ENCODE measurements around the gene DMXL1. TPM values are rescaled to one million over a fixed set of nuclear protein-coding genes. Genes with fewer than 3 reads are reported as not detected.
A peak's percentile ranks its signal among the peaks of the same experiment; 100 is the strongest.

Gene DMXL1
- total RNA-seq, 1 experiment from 2014 or later, result 107 TPM

DNA sequence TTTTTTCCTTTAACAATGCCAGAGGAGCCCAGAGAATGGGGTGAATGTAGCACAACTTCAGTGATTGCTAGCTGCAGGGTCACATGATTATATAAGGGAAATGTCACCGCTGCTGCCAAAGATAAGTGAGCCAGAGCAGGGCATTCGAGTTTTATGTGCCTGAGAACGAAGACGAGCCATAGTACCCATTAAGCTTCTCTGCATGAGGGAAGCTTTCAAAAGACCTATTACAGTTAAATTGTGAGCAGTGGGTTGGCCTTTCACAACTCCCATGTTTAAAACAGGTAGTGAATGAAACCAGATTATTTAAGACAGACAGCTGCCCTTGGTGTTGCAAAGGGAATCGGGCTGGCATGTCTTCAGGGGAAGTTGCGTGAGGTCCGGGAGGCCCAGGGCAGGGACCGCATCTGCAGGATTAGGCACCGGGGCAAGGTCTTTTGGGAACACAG lies 202.5 kb downstream of the DMXL1 start:
- Histone ChIP-seq H3K27ac (ENCODE audit: low read length) (peak overlapping the region; percentile 98), H3K36me3 (ENCODE audit: insufficient read depth, low read length) (no peaks in the 10 kb centered on the region; the same call in 1 of the 2 replicates), H3K4me1 (ENCODE audit: low read length) (peaks cover 93% of the 10 kb centered on the region), H3K9me3 (ENCODE audit: low read length) (no peaks in the 10 kb centered on the region), H3K79me2 (ENCODE audit: low read length) (peaks cover 19% of the 10 kb centered on the region; the same call in 1 of the 2 replicates), H4K20me1 (ENCODE audit: insufficient read depth, low read depth, low read length) (no peaks in the 10 kb centered on the region; the same call in 1 of the 2 replicates), H3K4me2 (ENCODE audit: low read depth, low read length, poor library complexity, severe bottlenecking) (peak overlapping the region; percentile 83), H3K9me2 (replicated peaks; ENCODE audit: insufficient read depth, low read length) (no peaks in the 10 kb centered on the region), H3K9ac (ENCODE audit: low read length) (peak overlapping the region; percentile 65), H2AFZ (ENCODE audit: low read length) (no peak overlapping the region), H3K27me3 (ENCODE audit: low read length) (no peaks in the 10 kb centered on the region), H3K4me3 (ENCODE audit: low read length) (peak overlapping the region; percentile 60)
- DNase-seq, result peak; percentile 63

DNA sequence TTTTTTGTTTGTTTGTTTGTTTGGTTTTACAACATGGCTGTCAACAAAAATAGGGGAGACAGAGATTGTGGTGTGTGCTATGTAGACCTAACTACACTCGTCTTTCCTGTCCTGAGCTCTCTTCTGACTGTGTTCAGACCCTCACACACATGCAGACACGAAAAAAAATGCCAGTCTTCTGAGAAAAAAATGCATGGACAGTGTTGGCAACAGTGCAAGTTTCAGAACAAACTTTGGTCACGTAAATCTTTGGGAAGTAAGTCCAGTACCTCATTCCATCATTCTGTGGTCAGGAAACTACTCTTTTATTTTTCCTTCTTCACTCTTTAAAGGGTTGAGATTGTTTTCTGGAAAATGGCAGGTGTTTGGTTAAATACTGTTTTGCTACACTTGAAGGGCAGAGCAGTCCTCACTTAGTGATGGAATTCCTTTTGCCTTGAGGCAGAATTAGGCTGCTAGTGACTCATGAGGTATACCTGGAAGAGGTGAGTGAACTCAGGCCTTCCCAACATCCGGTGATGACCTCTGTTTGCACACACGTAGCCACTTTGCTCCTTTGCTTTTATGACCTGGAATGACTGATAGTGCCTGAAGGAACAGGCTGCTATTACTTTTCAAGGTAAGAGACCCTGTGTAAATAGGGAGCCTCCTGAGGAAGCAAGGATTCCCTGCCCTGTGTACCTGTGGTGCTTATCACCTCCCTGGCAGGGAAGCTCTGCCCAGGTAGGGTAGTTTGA lies 203.3 kb downstream of the DMXL1 start:
- Histone ChIP-seq H3K27me3 (ENCODE audit: low read length) (0 out of 2 replicates have a peak, but pooled peaks cover 3% of the 10 kb centered on the region), H2AFZ (ENCODE audit: low read length) (no peak overlapping the region), H4K20me1 (ENCODE audit: insufficient read depth, low read depth, low read length) (no peaks in the 10 kb centered on the region; the same call in 1 of the 2 replicates), H3K27ac (ENCODE audit: low read length) (peak overlapping the region; percentile 98), H3K4me2 (ENCODE audit: low read depth, low read length, poor library complexity, severe bottlenecking) (peak overlapping the region; percentile 83), H3K4me3 (ENCODE audit: low read length) (peak overlapping the region; percentile 60), H3K9ac (ENCODE audit: low read length) (peak overlapping the region; percentile 65), H3K79me2 (ENCODE audit: low read length) (peaks cover 24% of the 10 kb centered on the region; the same call in 1 of the 2 replicates), H3K36me3 (ENCODE audit: insufficient read depth, low read length) (no peaks in the 10 kb centered on the region; the same call in 1 of the 2 replicates), H3K9me3 (ENCODE audit: low read length) (no peaks in the 10 kb centered on the region), H3K9me2 (replicated peaks; ENCODE audit: insufficient read depth, low read length) (no peaks in the 10 kb centered on the region), H3K4me1 (ENCODE audit: low read length) (peaks cover 98% of the 10 kb centered on the region)
- DNase-seq, result no peak

DNA sequence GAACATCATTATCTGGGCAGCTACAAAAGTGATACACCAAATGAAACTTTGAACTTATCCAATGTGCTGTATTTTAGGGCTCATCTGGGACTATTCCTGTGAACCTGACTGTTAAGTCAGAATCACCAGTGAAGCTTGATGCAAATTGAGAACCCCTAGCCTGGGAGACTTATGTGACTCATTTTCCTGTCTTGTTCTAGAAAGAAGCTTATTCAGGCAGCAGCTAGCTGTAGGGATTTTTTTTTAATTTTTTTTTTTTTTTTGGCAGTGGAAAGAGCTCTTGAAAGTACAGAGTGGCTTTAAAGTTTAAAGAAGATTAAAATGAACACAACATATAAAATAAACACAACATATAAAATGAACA lies 203.9 kb downstream of the DMXL1 start:
- H3K4me1 ChIP-seq (ENCODE audit: low read length), result peaks cover 93% of the 10 kb centered on the region
- DNase-seq, result peak; percentile 87
- H3K27me3 ChIP-seq (ENCODE audit: low read length), result 0 out of 2 replicates have a peak, but pooled peaks cover 3% of the 10 kb centered on the region
- H3K79me2 ChIP-seq (ENCODE audit: low read length), result peaks cover 20% of the 10 kb centered on the region; the same call in 1 of the 2 replicates
- no peaks in the 10 kb centered on the region; the same call in 1 of the 2 replicates for H3K36me3 ChIP-seq (ENCODE audit: insufficient read depth, low read length)
- H3K9me3 ChIP-seq (ENCODE audit: low read length), result no peaks in the 10 kb centered on the region
- no peaks in the 10 kb centered on the region; the same call in 1 of the 2 replicates for H4K20me1 ChIP-seq (ENCODE audit: insufficient read depth, low read depth, low read length)
- H2AFZ ChIP-seq (ENCODE audit: low read length), result no peak overlapping the region
- peak overlapping the region; percentile 98 for H3K27ac ChIP-seq (ENCODE audit: low read length)
- peak overlapping the region; percentile 65 for H3K9ac ChIP-seq (ENCODE audit: low read length)
- H3K4me3 ChIP-seq (ENCODE audit: low read length), result peak overlapping the region; percentile 60
- H3K9me2 ChIP-seq (replicated peaks; ENCODE audit: insufficient read depth, low read length), result no peaks in the 10 kb centered on the region
- H3K4me2 ChIP-seq (ENCODE audit: low read depth, low read length, poor library complexity, severe bottlenecking), result peak overlapping the region; percentile 83

DNA sequence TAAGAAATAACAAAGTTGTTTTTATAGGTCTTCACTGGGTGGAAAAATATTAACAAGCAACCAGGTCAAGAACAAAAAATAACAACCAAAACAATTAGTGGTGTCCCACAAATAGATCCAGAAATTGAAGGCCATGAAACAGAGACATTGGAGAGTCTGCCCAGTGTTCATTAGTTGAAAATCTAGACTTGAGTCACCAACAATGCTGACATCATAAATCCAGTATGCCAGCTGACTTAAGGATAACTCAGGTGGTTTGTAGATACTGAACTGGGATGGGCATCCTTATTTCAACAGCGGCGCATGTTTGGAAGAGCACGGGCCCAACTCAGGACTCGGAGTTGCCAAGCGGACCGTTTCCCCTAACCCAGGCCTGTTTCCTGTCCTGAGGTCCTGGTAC lies 204.3 kb downstream of the DMXL1 start:
- Histone ChIP-seq H3K9me3 (ENCODE audit: low read length) (no peaks in the 10 kb centered on the region), H3K27me3 (ENCODE audit: low read length) (0 out of 2 replicates have a peak, but pooled peaks cover 3% of the 10 kb centered on the region), H3K36me3 (ENCODE audit: insufficient read depth, low read length) (no peaks in the 10 kb centered on the region; the same call in 1 of the 2 replicates), H2AFZ (ENCODE audit: low read length) (no peak overlapping the region), H3K4me1 (ENCODE audit: low read length) (peaks cover 89% of the 10 kb centered on the region), H3K79me2 (ENCODE audit: low read length) (peaks cover 20% of the 10 kb centered on the region; the same call in 1 of the 2 replicates), H3K9ac (ENCODE audit: low read length) (peak overlapping the region; percentile 65), H3K4me2 (ENCODE audit: low read depth, low read length, poor library complexity, severe bottlenecking) (peak overlapping the region; percentile 83), H3K9me2 (replicated peaks; ENCODE audit: insufficient read depth, low read length) (no peaks in the 10 kb centered on the region), H3K4me3 (ENCODE audit: low read length) (peak overlapping the region; percentile 60), H3K27ac (ENCODE audit: low read length) (peak overlapping the region; percentile 98), H4K20me1 (ENCODE audit: insufficient read depth, low read depth, low read length) (no peaks in the 10 kb centered on the region; the same call in 1 of the 2 replicates)
- DNase-seq, result no peak

DNA sequence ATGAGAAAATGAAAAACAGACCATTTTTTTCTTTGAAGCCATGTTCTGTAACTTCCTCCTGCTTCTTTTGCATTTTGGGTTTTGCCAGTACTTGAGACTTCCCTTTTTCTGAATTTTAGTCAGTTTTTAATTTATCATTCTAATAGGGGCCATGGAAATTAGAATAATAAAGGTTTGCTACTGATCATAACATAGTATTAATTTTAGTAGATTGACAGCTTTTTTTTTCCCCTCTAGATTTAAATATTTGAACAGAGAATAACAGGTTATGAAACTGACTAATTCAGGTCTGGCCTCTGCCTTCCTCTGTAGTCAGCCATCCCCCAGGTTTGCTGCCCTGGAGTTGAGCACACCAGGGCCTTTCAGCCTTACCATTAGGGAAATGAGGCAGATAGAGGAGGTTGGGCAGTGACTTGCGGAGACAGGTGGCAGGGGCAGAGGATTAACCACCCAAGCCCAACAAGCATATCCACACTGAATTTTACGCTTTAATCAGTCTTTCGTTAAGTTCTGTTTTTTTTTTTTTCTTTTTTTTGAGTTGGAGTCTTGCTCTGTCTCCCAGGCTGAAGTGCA lies 204.8 kb downstream of the DMXL1 start:
- peak overlapping the region; percentile 83 for H3K4me2 ChIP-seq (ENCODE audit: low read depth, low read length, poor library complexity, severe bottlenecking)
- H3K9ac ChIP-seq (ENCODE audit: low read length), result peak overlapping the region; percentile 65
- H4K20me1 ChIP-seq (ENCODE audit: insufficient read depth, low read depth, low read length), result no peaks in the 10 kb centered on the region; the same call in 1 of the 2 replicates
- DNase-seq, result peak; percentile 98
- peak overlapping the region; percentile 60 for H3K4me3 ChIP-seq (ENCODE audit: low read length)
- no peaks in the 10 kb centered on the region for H3K9me2 ChIP-seq (replicated peaks; ENCODE audit: insufficient read depth, low read length)
- peaks cover 20% of the 10 kb centered on the region; the same call in 1 of the 2 replicates for H3K79me2 ChIP-seq (ENCODE audit: low read length)
- H3K4me1 ChIP-seq (ENCODE audit: low read length), result peaks cover 84% of the 10 kb centered on the region
- 0 out of 2 replicates have a peak, but pooled peaks cover 3% of the 10 kb centered on the region for H3K27me3 ChIP-seq (ENCODE audit: low read length)
- no peaks in the 10 kb centered on the region for H3K9me3 ChIP-seq (ENCODE audit: low read length)
- H2AFZ ChIP-seq (ENCODE audit: low read length), result no peak overlapping the region
- H3K27ac ChIP-seq (ENCODE audit: low read length), result peak overlapping the region; percentile 98
- no peaks in the 10 kb centered on the region; the same call in 1 of the 2 replicates for H3K36me3 ChIP-seq (ENCODE audit: insufficient read depth, low read length)

DNA sequence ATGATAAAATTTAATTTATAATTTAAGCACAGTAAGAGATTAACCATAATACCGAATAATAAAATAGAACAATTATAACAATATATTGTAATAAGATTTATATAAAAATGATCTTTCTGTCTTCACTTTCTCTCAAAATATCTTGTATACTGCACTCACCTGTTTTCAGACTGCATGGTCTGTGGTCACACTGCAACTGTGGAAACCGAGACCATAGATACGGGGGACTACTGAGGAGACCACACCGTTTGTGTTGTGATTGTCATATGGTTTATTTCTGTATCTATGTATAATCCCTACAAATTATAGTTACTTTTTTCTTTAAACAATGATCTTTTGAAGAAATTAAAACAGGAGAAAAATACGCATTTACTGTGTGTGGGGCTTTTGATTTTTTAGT lies 206.1 kb downstream of the DMXL1 start:
- peak overlapping the region; percentile 83 for H3K4me2 ChIP-seq (ENCODE audit: low read depth, low read length, poor library complexity, severe bottlenecking)
- H3K27ac ChIP-seq (ENCODE audit: low read length), result peak overlapping the region; percentile 98

DNA sequence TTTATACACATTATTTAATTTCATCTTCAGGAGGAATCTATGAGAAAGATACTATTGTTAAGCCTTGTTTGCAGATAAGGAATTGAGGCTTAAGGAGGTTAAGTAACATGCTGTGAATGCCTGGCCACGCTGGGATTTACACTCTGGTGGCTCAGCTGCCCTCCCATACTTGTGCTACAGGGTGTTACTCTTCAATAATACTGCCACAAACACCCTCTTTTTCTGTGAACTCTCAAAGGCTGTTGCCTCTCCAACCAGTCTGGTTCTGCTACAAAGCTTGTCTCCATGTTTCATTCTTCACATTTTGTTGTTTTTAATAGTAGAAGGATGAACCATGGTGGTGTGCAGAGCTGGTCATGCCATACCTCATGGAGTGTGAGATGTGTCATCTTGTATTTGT lies 208.2 kb downstream of the DMXL1 start:
- H3K4me2 ChIP-seq (ENCODE audit: low read depth, low read length, poor library complexity, severe bottlenecking), result no peak overlapping the region
- H4K20me1 ChIP-seq (ENCODE audit: insufficient read depth, low read depth, low read length), result peaks cover 19% of the 10 kb centered on the region

More for the DNA sequence above, 206.1 kb downstream of the DMXL1 start:
- no peak for DNase-seq
- Histone ChIP-seq H3K36me3 (ENCODE audit: insufficient read depth, low read length) (peaks cover 2% of the 10 kb centered on the region; the same call in 1 of the 2 replicates), H3K9me3 (ENCODE audit: low read length) (no peaks in the 10 kb centered on the region), H3K79me2 (ENCODE audit: low read length) (peaks cover 22% of the 10 kb centered on the region; the same call in 1 of the 2 replicates), H3K27me3 (ENCODE audit: low read length) (0 out of 2 replicates have a peak, but pooled peaks cover 3% of the 10 kb centered on the region), H3K9me2 (replicated peaks; ENCODE audit: insufficient read depth, low read length) (no peaks in the 10 kb centered on the region), H3K4me3 (ENCODE audit: low read length) (no peak overlapping the region), H2AFZ (ENCODE audit: low read length) (no peak overlapping the region), H3K4me1 (ENCODE audit: low read length) (peaks cover 71% of the 10 kb centered on the region), H3K9ac (ENCODE audit: low read length) (peak overlapping the region; percentile 37; the same call in 1 of the 2 replicates), H4K20me1 (ENCODE audit: insufficient read depth, low read depth, low read length) (peaks cover 5% of the 10 kb centered on the region; the same call in 1 of the 2 replicates)

More for the DNA sequence above, 208.2 kb downstream of the DMXL1 start:
- no peak for DNase-seq
- Histone ChIP-seq H3K4me3 (ENCODE audit: low read length) (no peak overlapping the region), H3K4me1 (ENCODE audit: low read length) (peaks cover 53% of the 10 kb centered on the region), H3K9ac (ENCODE audit: low read length) (no peak overlapping the region), H3K27me3 (ENCODE audit: low read length) (0 out of 2 replicates have a peak, but pooled peaks cover 3% of the 10 kb centered on the region), H3K27ac (ENCODE audit: low read length) (no peak overlapping the region), H3K9me3 (ENCODE audit: low read length) (no peaks in the 10 kb centered on the region), H3K36me3 (ENCODE audit: insufficient read depth, low read length) (peaks cover 3% of the 10 kb centered on the region; the same call in 1 of the 2 replicates), H2AFZ (ENCODE audit: low read length) (no peak overlapping the region), H3K9me2 (replicated peaks; ENCODE audit: insufficient read depth, low read length) (no peaks in the 10 kb centered on the region), H3K79me2 (ENCODE audit: low read length) (peaks cover 27% of the 10 kb centered on the region; the same call in 1 of the 2 replicates)

All from Karpas-422 (cell line).